HCT116 (cell line): ENCODE data around the gene NINJ1. TPM values are rescaled to one million over a fixed set of nuclear protein-coding genes. Genes with fewer than 3 reads are reported as not detected.

Experiments
- ATAC-seq: fragments of 200-7000 bp; cut with Tn5 transposase; 2 replicates; pipeline ENCODE4 v1.9.1; 2020; ENCODE audit warnings: mild to moderate bottlenecking, moderate library complexity
- BruUV-seq: library from RNA; stranded (reverse); fragments of 400-500 nt; replicated peaks from 2 replicates; lab custom pipeline; 2021; lab: Mats Ljungman, UMichigan
- CTCF ChIA-PET: fragments of 300-600 bp; sonication (Branson Sonifier 250); formaldehyde crosslinking; loops from one replicate; lab custom pipeline; 2021; ENCODE audit warnings: antibody characterized with exemption; lab: Charles Lee
- POLR2A ChIA-PET: fragments of 300-600, 350-600 bp; sonication (Branson Sonifier 250); formaldehyde crosslinking; loops from one replicate; lab custom pipeline; 2021; ENCODE audit warnings: antibody characterized with exemption; lab: Charles Lee
- RAD21 ChIA-PET, 2 experiments: fragments of 300-600 bp; sonication (Branson Sonifier 250); formaldehyde crosslinking; loops; one replicate each; lab custom pipeline; 2023; ENCODE audit warnings: low total read pairs in 2 of 2; ENCODE audit not compliant: uncharacterized antibody in 2 of 2, unreplicated experiment in 2 of 2, low non-redundant PET in 1 of 2; lab: Charles Lee
- DNase-seq: peaks from one replicate; pipeline ENCODE4 v3.0.0-alpha.2; 2010; ENCODE audit warnings: low read depth, low spot score
- H2AFZ ChIP-seq: fragments of 200-600 bp; shearing (Covaris generic), sonication (generic); 2 replicates; pipeline ENCODE4 v1.6.1; 2017; ENCODE audit warnings: low read depth, mixed run types, mixed read lengths, antibody characterized with exemption, low read length; ENCODE audit not compliant: poor library complexity, severe bottlenecking
- H3K27ac ChIP-seq: 2 replicates; pipeline ENCODE4 v1.5.1; 2012; ENCODE audit warnings: low read depth, low read length
- H3K27me3 ChIP-seq: fragments of 200-600 bp; sonication (generic); 2 replicates; pipeline ENCODE4 v1.6.1; 2016; ENCODE audit warnings: mixed run types, low read length, mixed read lengths; ENCODE audit not compliant: insufficient read depth
- H3K36me3 ChIP-seq, 2 experiments: fragments of 200-500 bp in 1 of 2; fragments of 200-600 bp in 1 of 2; sonication (Bioruptor generic) in 1 of 2; sonication (generic) in 1 of 2; 2 replicates each; pipeline versions ENCODE4 v1.5.1 to v1.6.1; 2014 to 2016; ENCODE audit warnings: low read length in 2 of 2, inconsistent platforms in 1 of 2, mixed read lengths in 1 of 2, mixed run types in 1 of 2; ENCODE audit not compliant: insufficient read depth in 2 of 2, control insufficient read depth in 1 of 2
- H3K4me1 ChIP-seq, 2 experiments: fragments of 200-600 bp in 1 of 2; sonication (generic) in 1 of 2; 2 replicates each; pipeline versions ENCODE4 v1.5.1 to v1.6.1; 2012 to 2017; ENCODE audit warnings: low read length in 2 of 2, inconsistent platforms in 1 of 2, mild to moderate bottlenecking in 1 of 2, mixed read lengths in 1 of 2, mixed run types in 1 of 2, moderate library complexity in 1 of 2; ENCODE audit not compliant: insufficient read depth in 2 of 2, control insufficient read depth in 1 of 2
- H3K4me2 ChIP-seq: fragments of 200-600 bp; sonication (generic); 2 replicates; pipeline ENCODE4 v1.6.1; 2017; ENCODE audit warnings: mixed run types, low read length, mixed read lengths
- H3K4me3 ChIP-seq, 2 experiments: fragments of 200-600 bp in 1 of 2; sonication (generic) in 1 of 2; replicated peaks in 1 of 2; 2 replicates each; pipeline ENCODE4 v1.5.1; 2011 to 2016; ENCODE audit warnings: low read length in 2 of 2, control low read depth in 1 of 2, low read depth in 1 of 2, mild to moderate bottlenecking in 1 of 2, mixed read lengths in 1 of 2, mixed run types in 1 of 2
- H3K79me2 ChIP-seq: fragments of 200-600 bp; sonication (generic); 2 replicates; pipeline ENCODE4 v1.6.1; 2017; ENCODE audit warnings: mild to moderate bottlenecking, mixed run types, low read length, moderate library complexity, mixed read lengths; ENCODE audit not compliant: insufficient read depth
- H3K9ac ChIP-seq: fragments of 200-600 bp; sonication (generic); 2 replicates; pipeline ENCODE4 v1.6.1; 2016; ENCODE audit warnings: low read length, mixed read lengths
- H3K9me2 ChIP-seq: fragments of 200-600 bp; sonication (generic), shearing (Covaris generic); 2 replicates; pipeline ENCODE4 v1.6.1; 2017; ENCODE audit warnings: mixed run types, mild to moderate bottlenecking, moderate library complexity; ENCODE audit not compliant: insufficient read depth
- H3K9me3 ChIP-seq, 2 experiments: fragments of 200-500 bp in 1 of 2; fragments of 200-600 bp in 1 of 2; sonication (Bioruptor generic) in 1 of 2; sonication (generic) in 1 of 2; 2 replicates each; pipeline ENCODE4 v1.6.1; 2014 to 2017; ENCODE audit warnings: low read length in 2 of 2, mixed read lengths in 2 of 2, inconsistent platforms in 1 of 2, low read depth in 1 of 2, mild to moderate bottlenecking in 1 of 2, mixed run types in 1 of 2, moderate library complexity in 1 of 2; ENCODE audit not compliant: control insufficient read depth in 1 of 2, insufficient read depth in 1 of 2
- H4K20me1 ChIP-seq: fragments of 200-600 bp; sonication (generic), shearing (Covaris generic); 2 replicates; pipeline ENCODE4 v1.6.1; 2017; ENCODE audit warnings: mixed run types, mild to moderate bottlenecking, moderate library complexity; ENCODE audit not compliant: insufficient read depth
- EZH2 ChIP-seq: fragments of 200-600 bp; sonication (generic); IDR thresholded peaks from 2 replicates; pipeline ENCODE4 v1.6.1; 2017; ENCODE audit warnings: antibody characterized with exemption, mixed run types
- POLR2A ChIP-seq: IDR thresholded peaks from 2 replicates; pipeline ENCODE4 v1.7.0; 2011; ENCODE audit warnings: borderline replicate concordance; ENCODE audit not compliant: insufficient read depth, insufficient read length; ENCODE audit errors: extremely low read depth
- POLR2AphosphoS5 ChIP-seq: IDR thresholded peaks from 2 replicates; pipeline ENCODE4 v1.6.1; 2011; ENCODE audit warnings: mild to moderate bottlenecking, low read depth, low read length, moderate library complexity
- RAD21 ChIP-seq: IDR thresholded peaks from 2 replicates; pipeline ENCODE4 v1.6.1; 2012; ENCODE audit warnings: low read depth, mild to moderate bottlenecking
- SP1 ChIP-seq: IDR thresholded peaks from 2 replicates; pipeline ENCODE4 v1.6.1; 2012; ENCODE audit warnings: low read depth
- TCF7L2 ChIP-seq: IDR thresholded peaks from 2 replicates; pipeline ENCODE4 v1.7.0; 2011; ENCODE audit warnings: borderline replicate concordance, inconsistent platforms; ENCODE audit not compliant: insufficient read depth, insufficient read length; ENCODE audit errors: extremely low read depth
- ZNF274 ChIP-seq: fragments of 200-500 bp; sonication (Bioruptor generic); IDR thresholded peaks from 2 replicates; pipeline ENCODE4 v1.6.1; 2014; ENCODE audit warnings: mild to moderate bottlenecking, low read depth, low read length, inconsistent platforms
- intact Hi-C: fragments of 100-400 bp; cut with micrococcal nuclease; formaldehyde crosslinking; loops from 2 replicates; pipeline ENCODE4 v1.10.0; 2022
- total RNA-seq: library from RNA; stranded (reverse); gene quantifications from one replicate; pipeline ENCODE4 v1.2.1, GENCODE V29; 2021; ENCODE audit not compliant: unreplicated experiment
- TF ChIP-seq, protein P1 (sequence below): IDR thresholded peaks from 2 replicates; pipeline ENCODE4 v1.6.1; 2012; ENCODE audit warnings: low read depth
- TF ChIP-seq, protein P2 (sequence below), 3 experiments: fragments of 200-600 bp in 1 of 3; sonication (generic) in 1 of 3; IDR thresholded peaks in 2 of 3; conservative IDR thresholded peaks in 1 of 3; 2 replicates each; pipeline ENCODE4 v1.5.1; 2012 to 2017; ENCODE audit warnings: low read depth in 2 of 3, low read length in 2 of 3, antibody characterized with exemption in 1 of 3, borderline replicate concordance in 1 of 3, control low read depth in 1 of 3, mild to moderate bottlenecking in 1 of 3, mixed read lengths in 1 of 3, mixed run types in 1 of 3, moderate library complexity in 1 of 3; ENCODE audit not compliant: insufficient read depth in 1 of 3

Gene NINJ1
- total RNA-seq, 1 experiment from 2014 or later: 34.4 TPM

DNA sequence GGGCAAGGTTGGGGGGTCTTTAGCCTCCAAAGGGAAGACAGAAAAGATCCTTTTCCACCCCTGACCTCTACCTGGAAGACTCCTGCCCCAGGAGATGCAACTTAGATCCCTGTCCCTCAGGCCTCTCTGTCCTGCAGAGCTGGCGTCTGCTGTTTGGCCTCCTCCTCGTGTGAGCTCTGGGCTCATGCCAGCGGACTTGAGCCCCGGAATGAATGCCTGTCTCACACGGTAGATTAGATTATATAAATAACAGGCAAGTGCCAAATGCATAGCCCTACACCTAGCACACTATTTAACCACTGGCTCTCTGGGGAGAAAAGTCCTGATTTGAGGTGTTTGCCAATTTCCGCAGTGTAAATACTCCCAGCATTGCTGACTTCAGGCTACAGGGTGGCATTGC, 48.5 kb upstream of the NINJ1 start (continued):
- TF ChIP-seq, protein P1, sequence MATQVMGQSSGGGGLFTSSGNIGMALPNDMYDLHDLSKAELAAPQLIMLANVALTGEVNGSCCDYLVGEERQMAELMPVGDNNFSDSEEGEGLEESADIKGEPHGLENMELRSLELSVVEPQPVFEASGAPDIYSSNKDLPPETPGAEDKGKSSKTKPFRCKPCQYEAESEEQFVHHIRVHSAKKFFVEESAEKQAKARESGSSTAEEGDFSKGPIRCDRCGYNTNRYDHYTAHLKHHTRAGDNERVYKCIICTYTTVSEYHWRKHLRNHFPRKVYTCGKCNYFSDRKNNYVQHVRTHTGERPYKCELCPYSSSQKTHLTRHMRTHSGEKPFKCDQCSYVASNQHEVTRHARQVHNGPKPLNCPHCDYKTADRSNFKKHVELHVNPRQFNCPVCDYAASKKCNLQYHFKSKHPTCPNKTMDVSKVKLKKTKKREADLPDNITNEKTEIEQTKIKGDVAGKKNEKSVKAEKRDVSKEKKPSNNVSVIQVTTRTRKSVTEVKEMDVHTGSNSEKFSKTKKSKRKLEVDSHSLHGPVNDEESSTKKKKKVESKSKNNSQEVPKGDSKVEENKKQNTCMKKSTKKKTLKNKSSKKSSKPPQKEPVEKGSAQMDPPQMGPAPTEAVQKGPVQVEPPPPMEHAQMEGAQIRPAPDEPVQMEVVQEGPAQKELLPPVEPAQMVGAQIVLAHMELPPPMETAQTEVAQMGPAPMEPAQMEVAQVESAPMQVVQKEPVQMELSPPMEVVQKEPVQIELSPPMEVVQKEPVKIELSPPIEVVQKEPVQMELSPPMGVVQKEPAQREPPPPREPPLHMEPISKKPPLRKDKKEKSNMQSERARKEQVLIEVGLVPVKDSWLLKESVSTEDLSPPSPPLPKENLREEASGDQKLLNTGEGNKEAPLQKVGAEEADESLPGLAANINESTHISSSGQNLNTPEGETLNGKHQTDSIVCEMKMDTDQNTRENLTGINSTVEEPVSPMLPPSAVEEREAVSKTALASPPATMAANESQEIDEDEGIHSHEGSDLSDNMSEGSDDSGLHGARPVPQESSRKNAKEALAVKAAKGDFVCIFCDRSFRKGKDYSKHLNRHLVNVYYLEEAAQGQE: no peak
- TF ChIP-seq RAD21 (no peak), EZH2 (no peak)
- TF ChIP-seq, all 23 proteins: peak for 0

DNA sequence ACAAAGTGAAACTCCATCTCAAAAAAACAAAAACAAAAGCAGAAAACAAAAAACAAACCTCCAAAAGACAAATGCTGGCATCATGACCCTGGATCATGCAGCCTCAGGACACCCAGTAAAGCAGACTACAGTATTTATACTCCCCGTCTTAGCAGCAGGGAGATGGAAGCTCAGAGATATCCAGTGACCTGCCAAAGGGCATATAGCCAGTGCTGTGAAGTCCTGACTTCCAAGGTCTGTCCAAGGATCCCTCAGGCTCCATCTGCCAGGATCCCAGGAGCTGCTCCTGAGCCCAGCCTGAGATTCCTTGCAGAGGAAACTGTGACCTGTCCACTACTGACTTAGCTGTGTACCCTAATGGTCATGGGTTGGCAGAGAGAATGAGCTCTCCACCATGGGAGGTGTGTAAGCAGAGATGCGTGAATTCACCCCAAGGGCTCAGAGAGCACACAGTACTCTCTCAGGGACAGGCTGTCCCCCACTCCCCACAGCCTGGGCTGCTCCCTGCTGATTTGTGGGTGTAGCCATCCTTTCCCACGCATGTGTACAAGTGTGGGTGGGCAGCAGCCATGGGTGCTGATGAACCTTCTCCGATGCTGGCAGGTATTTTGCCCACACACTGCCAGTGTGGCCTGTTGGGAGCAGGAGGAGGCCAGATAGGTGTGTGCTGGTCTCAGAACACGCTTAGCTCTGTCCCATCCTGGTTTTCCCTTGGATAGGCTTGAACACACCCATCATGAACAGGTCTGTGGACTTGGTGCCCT, 47.8 kb upstream of the NINJ1 start:
- H3K4me1 ChIP-seq: peaks cover 5 to 13% of the 10 kb centered on the region in 2 experiments
- ATAC-seq: no peak
- BruUV-seq: no TSS peak
- H3K27ac ChIP-seq: no peak overlapping the region
- H3K9me2 ChIP-seq: no peaks in the 10 kb centered on the region
- H3K9me3 ChIP-seq: no peaks in the 10 kb centered on the region
- intact Hi-C loops: no loop called here
- peaks cover 17% of the 10 kb centered on the region; the same call in 1 of the 2 replicates for H3K79me2 ChIP-seq
- DNase-seq: no peak
- H3K4me2 ChIP-seq: no peak overlapping the region
- ChIA-PET RAD21 (no interaction called here), CTCF (interaction anchor here (1.1 kb wide), 1 partner anchor 28 kb away, joined by 4 read pairs; no protein-coding TSS in a partner anchor), POLR2A (no interaction called here)
- no peak for TF ChIP-seq SP1
- TF ChIP-seq POLR2AphosphoS5: no peak
- TF ChIP-seq, protein P2, sequence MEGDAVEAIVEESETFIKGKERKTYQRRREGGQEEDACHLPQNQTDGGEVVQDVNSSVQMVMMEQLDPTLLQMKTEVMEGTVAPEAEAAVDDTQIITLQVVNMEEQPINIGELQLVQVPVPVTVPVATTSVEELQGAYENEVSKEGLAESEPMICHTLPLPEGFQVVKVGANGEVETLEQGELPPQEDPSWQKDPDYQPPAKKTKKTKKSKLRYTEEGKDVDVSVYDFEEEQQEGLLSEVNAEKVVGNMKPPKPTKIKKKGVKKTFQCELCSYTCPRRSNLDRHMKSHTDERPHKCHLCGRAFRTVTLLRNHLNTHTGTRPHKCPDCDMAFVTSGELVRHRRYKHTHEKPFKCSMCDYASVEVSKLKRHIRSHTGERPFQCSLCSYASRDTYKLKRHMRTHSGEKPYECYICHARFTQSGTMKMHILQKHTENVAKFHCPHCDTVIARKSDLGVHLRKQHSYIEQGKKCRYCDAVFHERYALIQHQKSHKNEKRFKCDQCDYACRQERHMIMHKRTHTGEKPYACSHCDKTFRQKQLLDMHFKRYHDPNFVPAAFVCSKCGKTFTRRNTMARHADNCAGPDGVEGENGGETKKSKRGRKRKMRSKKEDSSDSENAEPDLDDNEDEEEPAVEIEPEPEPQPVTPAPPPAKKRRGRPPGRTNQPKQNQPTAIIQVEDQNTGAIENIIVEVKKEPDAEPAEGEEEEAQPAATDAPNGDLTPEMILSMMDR (IDR thresholded peaks at IDR 0.05 in 2 of 3, conservative IDR thresholded peaks at IDR 0.05 in 1 of 3; ENCODE audit: borderline replicate concordance in 1 of 3, insufficient read depth in 1 of 3, low read depth in 2 of 3, low read length in 2 of 3): no peak
- TF ChIP-seq RAD21: no peak
- TF ChIP-seq ZNF274: no peak
- TF ChIP-seq POLR2A: no peak
- no peak for TF ChIP-seq TCF7L2
- H4K20me1 ChIP-seq: no peaks in the 10 kb centered on the region
- H2AFZ ChIP-seq: no peak overlapping the region
- H3K27me3 ChIP-seq: no peaks in the 10 kb centered on the region
- H3K9ac ChIP-seq: no peak overlapping the region
- no peak overlapping the region for H3K4me3 ChIP-seq
- no peaks in the 10 kb centered on the region; a peak in 1 of 4 replicates for H3K36me3 ChIP-seq
